ENCODE results near the gene SEMA3B. TPM values are rescaled to one million over a fixed set of nuclear protein-coding genes. Genes with fewer than 3 reads are reported as not detected.

SEMA3B gene
- total and polyA plus RNA-seq, 9 of the 15 experiments (the other 6 are each of a cell fraction or from before 2014, with no cell fraction given), result 0.03 to 1.8 (median 0.55) TPM; not detected in 1

GRCh38 chr3:50274371-50275104 lies 5.6 kb downstream of the SEMA3B start (continued):
- TF ChIP-seq ZNF277 (CRISPR knock-in tag; IDR thresholded peaks at IDR 0.05; ENCODE audit: borderline replicate concordance), result no peak
- TF ChIP-seq MAZ (CRISPR knock-in tag; conservative IDR thresholded peaks at IDR 0.05 in 1 of 2, IDR thresholded peaks at IDR 0.05 in 1 of 2), result peak in 1 of 2 experiments; percentile 68; a peak in 1 of 4 replicates
- no peak for TF ChIP-seq ZNF282 (CRISPR knock-in tag; IDR thresholded peaks at IDR 0.05)
- TF ChIP-seq SMC3 (conservative IDR thresholded peaks at IDR 0.05; ENCODE audit: insufficient read depth, low read depth, low read length), result peak; percentile 52
- TF ChIP-seq CEBPG (CRISPR knock-in tag; IDR thresholded peaks at IDR 0.05), result no peak
- no peak for TF ChIP-seq CEBPG (tag; conservative IDR thresholded peaks at IDR 0.05 in 1 of 2, IDR thresholded peaks at IDR 0.05 in 1 of 2)
- TF ChIP-seq MTA1 (IDR thresholded peaks at IDR 0.05; ENCODE audit: borderline replicate concordance), result 0 out of 2 replicates have a peak, but pooled peaks have one; percentile 15
- peak; percentile 50 for TF ChIP-seq L3MBTL2 (IDR thresholded peaks at IDR 0.05)
- TF ChIP-seq ARHGAP35 (IDR thresholded peaks at IDR 0.05; ENCODE audit: partially characterized antibody), result no peak
- no peak for TF ChIP-seq PYGO2 (tag; IDR thresholded peaks at IDR 0.05)
- TF ChIP-seq MLLT1 (IDR thresholded peaks at IDR 0.05), result peak in 1 of 2 experiments; percentile 48; a peak in 1 of 4 replicates
- TF ChIP-seq TFAP4 (CRISPR knock-in tag; IDR thresholded peaks at IDR 0.05; ENCODE audit: borderline replicate concordance), result peak; percentile 42; the same call in 1 of the 2 replicates
- TF ChIP-seq CC2D1A (IDR thresholded peaks at IDR 0.05), result peak; percentile 46; the same call in 1 of the 2 replicates
- no peak for TF ChIP-seq CSDE1 (IDR thresholded peaks at IDR 0.05)
- peak; percentile 74 for TF ChIP-seq ATF7 (IDR thresholded peaks at IDR 0.05)
- TF ChIP-seq RAD21 (CRISPR knock-in tag; conservative IDR thresholded peaks at IDR 0.05 in 1 of 2, IDR thresholded peaks at IDR 0.05 in 1 of 2), result peak; percentile 41 to 72; a peak in 3 of 4 replicates
- peak; percentile 41; the same call in 1 of the 2 replicates for TF ChIP-seq BCOR (IDR thresholded peaks at IDR 0.05)
- TF ChIP-seq ZEB2 (IDR thresholded peaks at IDR 0.05), result peak; percentile 37; the same call in 1 of the 2 replicates
- no peak for TF ChIP-seq HNRNPK (IDR thresholded peaks at IDR 0.05; ENCODE audit: low read depth, low read length, poor library complexity, severe bottlenecking)
- no peak for TF ChIP-seq CREB1 (IDR thresholded peaks at IDR 0.05)
- peak; percentile 26; the same call in 1 of the 2 replicates for TF ChIP-seq CREB1 (CRISPR knock-in tag; IDR thresholded peaks at IDR 0.05)
- no peak for TF ChIP-seq ATF1 (CRISPR knock-in tag; IDR thresholded peaks at IDR 0.05)
- peak; percentile 49; the same call in 1 of the 2 replicates for TF ChIP-seq ATF1 (tag; IDR thresholded peaks at IDR 0.05)
- 0 out of 2 replicates have a peak, but pooled peaks have one; percentile 55 for TF ChIP-seq KAT7 (CRISPR knock-in tag; IDR thresholded peaks at IDR 0.05; ENCODE audit: borderline replicate concordance)
- 0 out of 2 replicates have a peak, but pooled peaks have one; percentile 57 for TF ChIP-seq NBN (IDR thresholded peaks at IDR 0.05; ENCODE audit: low read depth)
- peak; percentile 78 for TF ChIP-seq EGR1 (conservative IDR thresholded peaks at IDR 0.05)
- TF ChIP-seq CXXC5 (CRISPR knock-in tag; IDR thresholded peaks at IDR 0.05), result peak; percentile 23; the same call in 1 of the 2 replicates
